ENCODE data around the gene LRTM1. TPM values are rescaled to one million over a fixed set of nuclear protein-coding genes. Genes with fewer than 3 reads are reported as not detected.

The LRTM1 gene
- total RNA-seq, 4 donors from 2014 or later, result not detected

- intact Hi-C loops (cut with DNase I), result no loop called here
Measured at GRCh38 chr3:54967731-54968161, 39.9 kb upstream of the LRTM1 start.

GRCh38 chr3:54966979-54967378 is 39.1 kb upstream of the LRTM1 start:
- 82% methylated on average over 6 of the region's 6 CpGs for WGBS
- no peaks in the 10 kb centered on the region for H3K9me3 ChIP-seq
- no peak overlapping the region for H3K27ac ChIP-seq (replicated peaks in 1 of 4)
- H3K4me1 ChIP-seq, result peaks cover 0 to 8% (median 0%) of the 10 kb centered on the region in 4 donors
- intact Hi-C loops (cut with DNase I), result no loop called here
- H3K36me3 ChIP-seq, result no peaks in the 10 kb centered on the region
- TF ChIP-seq CTCF (IDR thresholded peaks at IDR 0.05) (no peak), POLR2A (IDR thresholded peaks at IDR 0.05; ENCODE audit: low read depth) (no peak), POLR2AphosphoS5 (IDR thresholded peaks at IDR 0.05) (no peak), EP300 (IDR thresholded peaks at IDR 0.05) (no peak)
- DNase-seq (ENCODE audit: extremely low spot score), result no peak
- no peaks in the 10 kb centered on the region for H3K27me3 ChIP-seq
- H3K4me3 ChIP-seq, result no peak overlapping the region

More at GRCh38 chr3:54967731-54968161, 39.9 kb upstream of the LRTM1 start:
- no peak overlapping the region for H3K27ac ChIP-seq (replicated peaks in 1 of 4)
- no peak overlapping the region for H3K4me3 ChIP-seq
- H3K36me3 ChIP-seq, result no peaks in the 10 kb centered on the region
- DNase-seq (ENCODE audit: extremely low spot score), result no peak
- no peaks in the 10 kb centered on the region for H3K27me3 ChIP-seq
- TF ChIP-seq CTCF (IDR thresholded peaks at IDR 0.05) (no peak), EP300 (IDR thresholded peaks at IDR 0.05) (no peak), POLR2AphosphoS5 (IDR thresholded peaks at IDR 0.05) (no peak), POLR2A (IDR thresholded peaks at IDR 0.05; ENCODE audit: low read depth) (no peak)
- no peaks in the 10 kb centered on the region for H3K9me3 ChIP-seq
- 77% methylated on average over 1 of the region's 1 CpG for WGBS
- peaks cover 0 to 8% (median 0%) of the 10 kb centered on the region in 4 donors for H3K4me1 ChIP-seq

- H3K4me3 ChIP-seq, result no peak overlapping the region
- no peaks in the 10 kb centered on the region for H3K27me3 ChIP-seq
- peaks cover 0 to 8% (median 0%) of the 10 kb centered on the region in 4 donors for H3K4me1 ChIP-seq
- no peak for DNase-seq (ENCODE audit: extremely low spot score)
- TF ChIP-seq CTCF (IDR thresholded peaks at IDR 0.05), result no peak
- no peak for TF ChIP-seq POLR2A (IDR thresholded peaks at IDR 0.05; ENCODE audit: low read depth)
- no peak for TF ChIP-seq POLR2AphosphoS5 (IDR thresholded peaks at IDR 0.05)
- TF ChIP-seq EP300 (IDR thresholded peaks at IDR 0.05), result no peak
- WGBS, result 52% methylated on average over 6 of the region's 6 CpGs
- no peak overlapping the region for H3K27ac ChIP-seq (replicated peaks in 1 of 4)
- H3K9me3 ChIP-seq, result no peaks in the 10 kb centered on the region
- H3K36me3 ChIP-seq, result no peaks in the 10 kb centered on the region
- intact Hi-C loops (cut with DNase I), result no loop called here
Measured at GRCh38 chr3:54965746-54966145, 37.9 kb upstream of the LRTM1 start.

DNA sequence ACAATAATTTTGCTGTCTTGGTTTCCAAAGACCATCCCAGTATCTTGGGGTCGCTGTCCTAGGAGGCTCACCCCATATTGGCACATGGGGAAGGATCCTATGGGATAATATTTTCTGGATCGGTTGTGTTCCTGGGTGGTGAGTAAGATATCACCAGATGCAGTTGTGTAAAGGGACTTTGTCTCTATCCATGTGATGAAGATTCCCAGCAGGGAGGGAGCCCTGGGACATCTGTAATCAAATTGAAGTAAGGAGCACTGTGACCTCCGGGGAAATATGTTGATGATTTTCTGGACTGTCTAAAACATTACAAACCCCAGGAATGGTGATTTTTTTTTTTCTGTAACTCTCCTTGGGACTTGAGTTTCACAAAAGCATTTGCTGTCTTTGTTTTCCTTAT is 36.2 kb upstream of the LRTM1 start:
- H3K27ac ChIP-seq (replicated peaks in 1 of 4), result no peak overlapping the region
- no peaks in the 10 kb centered on the region for H3K36me3 ChIP-seq
- H3K4me3 ChIP-seq, result no peak overlapping the region
- H3K9me3 ChIP-seq, result no peaks in the 10 kb centered on the region
- no peak for DNase-seq (ENCODE audit: extremely low spot score)
- intact Hi-C loops (cut with DNase I), result no loop called here
- no peak for TF ChIP-seq POLR2AphosphoS5 (IDR thresholded peaks at IDR 0.05)
- TF ChIP-seq EP300 (IDR thresholded peaks at IDR 0.05), result no peak
- TF ChIP-seq CTCF (IDR thresholded peaks at IDR 0.05), result no peak
- TF ChIP-seq POLR2A (IDR thresholded peaks at IDR 0.05; ENCODE audit: low read depth), result no peak
- H3K4me1 ChIP-seq, result peaks cover 0 to 8% (median 0%) of the 10 kb centered on the region in 4 donors
- 100% methylated on average over 3 of the region's 3 CpGs for WGBS
- H3K27me3 ChIP-seq, result no peaks in the 10 kb centered on the region

DNA sequence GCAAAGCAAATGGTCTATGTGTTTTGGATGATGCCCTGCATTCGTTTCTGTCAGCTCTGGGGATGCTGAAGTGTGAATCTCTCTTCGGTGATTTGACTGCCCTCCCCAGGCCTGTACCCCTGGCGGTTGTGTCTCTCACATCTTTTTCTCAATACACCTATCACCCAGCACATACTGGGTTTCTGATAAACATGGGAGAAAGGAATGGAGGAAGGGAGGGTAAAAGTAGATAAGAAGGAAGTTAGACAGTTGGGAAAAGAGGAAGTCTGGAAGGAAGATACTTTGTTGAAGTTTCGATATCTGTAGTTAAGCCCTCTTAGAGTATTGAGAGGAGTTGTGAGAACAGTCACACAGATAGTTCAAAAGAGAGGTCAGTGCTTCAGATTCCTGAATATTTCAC is 35.8 kb upstream of the LRTM1 start:
- H3K9me3 ChIP-seq, result no peaks in the 10 kb centered on the region
- intact Hi-C loops (cut with DNase I), result no loop called here
- H3K36me3 ChIP-seq, result no peaks in the 10 kb centered on the region
- H3K4me1 ChIP-seq, result peaks cover 0 to 8% (median 0%) of the 10 kb centered on the region in 4 donors
- no peak overlapping the region for H3K4me3 ChIP-seq
- DNase-seq (ENCODE audit: extremely low spot score), result no peak
- TF ChIP-seq EP300 (IDR thresholded peaks at IDR 0.05) (no peak), CTCF (IDR thresholded peaks at IDR 0.05) (no peak), POLR2AphosphoS5 (IDR thresholded peaks at IDR 0.05) (no peak), POLR2A (IDR thresholded peaks at IDR 0.05; ENCODE audit: low read depth) (no peak)
- no peaks in the 10 kb centered on the region for H3K27me3 ChIP-seq
- WGBS, result 78% methylated on average over 4 of the region's 4 CpGs
- no peak overlapping the region for H3K27ac ChIP-seq (replicated peaks in 1 of 4)

Data from esophagus muscularis mucosa (tissue), 4 donors.